ENCODE data around the gene CDC42. TPM values are rescaled to one million over a fixed set of nuclear protein-coding genes. Genes with fewer than 3 reads are reported as not detected.

Gene CDC42
- total RNA-seq, 1 donor: 432 TPM

- Histone ChIP-seq H3K4me1 (ENCODE audit: insufficient read depth, low read length) (peaks cover 10% of the 10 kb centered on the region), H3K4me2 (ENCODE audit: insufficient read depth, low read length) (no peak overlapping the region), H3K4me3 (ENCODE audit: insufficient read depth, low read length) (no peak overlapping the region), H3K27ac (ENCODE audit: low read depth, low read length) (no peak overlapping the region), H4K20me1 (ENCODE audit: insufficient read depth, low read length) (peaks cover 34% of the 10 kb centered on the region), H3K9me3 (ENCODE audit: low read depth, low read length) (no peaks in the 10 kb centered on the region), H3K36me3 (ENCODE audit: insufficient read depth, low read length) (no peaks in the 10 kb centered on the region), H3K79me2 (ENCODE audit: insufficient read depth, low read length) (no peaks in the 10 kb centered on the region), H2AFZ (ENCODE audit: low read length) (no peak overlapping the region), H3K27me3 (ENCODE audit: insufficient read depth, low read length) (no peaks in the 10 kb centered on the region)
- TF ChIP-seq CTCF (IDR thresholded peaks at IDR 0.05; ENCODE audit: extremely low read depth, low read depth, low read length): no peak
- peak; percentile 50 for DNase-seq (ENCODE audit: insufficient read length, low spot score, missing footprints)
Observed at GRCh38 chr1:22128392-22128791, 75.9 kb downstream of the CDC42 start.

GRCh38 chr1:22129501-22130117 lies 77.1 kb downstream of the CDC42 start:
- Histone ChIP-seq H3K79me2 (ENCODE audit: insufficient read depth, low read length) (no peaks in the 10 kb centered on the region), H2AFZ (ENCODE audit: low read length) (no peak overlapping the region), H4K20me1 (ENCODE audit: insufficient read depth, low read length) (peaks cover 35% of the 10 kb centered on the region), H3K27ac (ENCODE audit: low read depth, low read length) (no peak overlapping the region), H3K4me1 (ENCODE audit: insufficient read depth, low read length) (peaks cover 10% of the 10 kb centered on the region), H3K4me2 (ENCODE audit: insufficient read depth, low read length) (no peak overlapping the region), H3K36me3 (ENCODE audit: insufficient read depth, low read length) (no peaks in the 10 kb centered on the region), H3K9me3 (ENCODE audit: low read depth, low read length) (no peaks in the 10 kb centered on the region), H3K4me3 (ENCODE audit: insufficient read depth, low read length) (no peak overlapping the region), H3K27me3 (ENCODE audit: insufficient read depth, low read length) (no peaks in the 10 kb centered on the region)
- TF ChIP-seq CTCF (IDR thresholded peaks at IDR 0.05; ENCODE audit: extremely low read depth, low read depth, low read length): no peak
- DNase-seq (ENCODE audit: insufficient read length, low spot score, missing footprints): peak; percentile 63

DNA sequence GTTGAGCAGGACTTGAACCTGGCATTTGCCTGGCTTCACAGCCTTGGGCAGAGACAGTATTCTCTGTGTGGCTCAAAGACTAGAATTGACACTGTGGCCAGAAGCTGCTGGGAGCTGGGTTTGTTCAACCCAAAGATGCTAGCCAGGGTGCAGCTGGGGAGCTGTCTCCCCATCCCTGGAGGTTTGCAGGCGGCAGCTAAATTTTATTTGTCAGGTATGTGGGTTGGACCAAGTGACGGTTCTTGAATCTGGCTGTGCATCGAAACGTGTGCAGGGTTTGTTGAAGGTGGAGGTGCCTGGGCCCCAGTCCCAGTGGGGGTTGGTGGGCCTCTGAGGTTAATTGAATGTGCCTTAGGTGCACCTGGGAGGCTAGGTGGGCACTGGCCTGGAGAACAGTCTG lies 78.6 kb downstream of the CDC42 start:
- Histone ChIP-seq H3K27ac (ENCODE audit: low read depth, low read length) (no peak overlapping the region), H3K27me3 (ENCODE audit: insufficient read depth, low read length) (peaks cover 2% of the 10 kb centered on the region), H3K36me3 (ENCODE audit: insufficient read depth, low read length) (no peaks in the 10 kb centered on the region), H3K4me3 (ENCODE audit: insufficient read depth, low read length) (no peak overlapping the region), H3K4me2 (ENCODE audit: insufficient read depth, low read length) (no peak overlapping the region), H3K79me2 (ENCODE audit: insufficient read depth, low read length) (no peaks in the 10 kb centered on the region), H3K9me3 (ENCODE audit: low read depth, low read length) (no peaks in the 10 kb centered on the region), H4K20me1 (ENCODE audit: insufficient read depth, low read length) (peaks cover 45% of the 10 kb centered on the region), H2AFZ (ENCODE audit: low read length) (no peak overlapping the region), H3K4me1 (ENCODE audit: insufficient read depth, low read length) (peaks cover 10% of the 10 kb centered on the region)
- no peak for DNase-seq (ENCODE audit: insufficient read length, low spot score, missing footprints)
- no peak for TF ChIP-seq CTCF (IDR thresholded peaks at IDR 0.05; ENCODE audit: extremely low read depth, low read depth, low read length)

GRCh38 chr1:22131875-22132486 lies 79.5 kb downstream of the CDC42 start:
- Histone ChIP-seq H3K27ac (ENCODE audit: low read depth, low read length) (no peak overlapping the region), H3K36me3 (ENCODE audit: insufficient read depth, low read length) (no peaks in the 10 kb centered on the region), H3K4me3 (ENCODE audit: insufficient read depth, low read length) (no peak overlapping the region), H3K4me1 (ENCODE audit: insufficient read depth, low read length) (peaks cover 10% of the 10 kb centered on the region), H3K9me3 (ENCODE audit: low read depth, low read length) (no peaks in the 10 kb centered on the region), H3K4me2 (ENCODE audit: insufficient read depth, low read length) (peak overlapping the region; percentile 32), H2AFZ (ENCODE audit: low read length) (no peak overlapping the region), H3K79me2 (ENCODE audit: insufficient read depth, low read length) (no peaks in the 10 kb centered on the region), H4K20me1 (ENCODE audit: insufficient read depth, low read length) (peaks cover 47% of the 10 kb centered on the region), H3K27me3 (ENCODE audit: insufficient read depth, low read length) (peaks cover 2% of the 10 kb centered on the region)
- peak; percentile 54 for TF ChIP-seq CTCF (IDR thresholded peaks at IDR 0.05; ENCODE audit: extremely low read depth, low read depth, low read length)
- peak; percentile 90 for DNase-seq (ENCODE audit: insufficient read length, low spot score, missing footprints)
